ENCODE measurements around the gene CD300LD.
"Not testable (repeated sequence)": the region's sequence is repeated elsewhere in the genome, so short reads cannot be mapped to it uniquely, and the experiment has no call there.

Gene CD300LD

DNA sequence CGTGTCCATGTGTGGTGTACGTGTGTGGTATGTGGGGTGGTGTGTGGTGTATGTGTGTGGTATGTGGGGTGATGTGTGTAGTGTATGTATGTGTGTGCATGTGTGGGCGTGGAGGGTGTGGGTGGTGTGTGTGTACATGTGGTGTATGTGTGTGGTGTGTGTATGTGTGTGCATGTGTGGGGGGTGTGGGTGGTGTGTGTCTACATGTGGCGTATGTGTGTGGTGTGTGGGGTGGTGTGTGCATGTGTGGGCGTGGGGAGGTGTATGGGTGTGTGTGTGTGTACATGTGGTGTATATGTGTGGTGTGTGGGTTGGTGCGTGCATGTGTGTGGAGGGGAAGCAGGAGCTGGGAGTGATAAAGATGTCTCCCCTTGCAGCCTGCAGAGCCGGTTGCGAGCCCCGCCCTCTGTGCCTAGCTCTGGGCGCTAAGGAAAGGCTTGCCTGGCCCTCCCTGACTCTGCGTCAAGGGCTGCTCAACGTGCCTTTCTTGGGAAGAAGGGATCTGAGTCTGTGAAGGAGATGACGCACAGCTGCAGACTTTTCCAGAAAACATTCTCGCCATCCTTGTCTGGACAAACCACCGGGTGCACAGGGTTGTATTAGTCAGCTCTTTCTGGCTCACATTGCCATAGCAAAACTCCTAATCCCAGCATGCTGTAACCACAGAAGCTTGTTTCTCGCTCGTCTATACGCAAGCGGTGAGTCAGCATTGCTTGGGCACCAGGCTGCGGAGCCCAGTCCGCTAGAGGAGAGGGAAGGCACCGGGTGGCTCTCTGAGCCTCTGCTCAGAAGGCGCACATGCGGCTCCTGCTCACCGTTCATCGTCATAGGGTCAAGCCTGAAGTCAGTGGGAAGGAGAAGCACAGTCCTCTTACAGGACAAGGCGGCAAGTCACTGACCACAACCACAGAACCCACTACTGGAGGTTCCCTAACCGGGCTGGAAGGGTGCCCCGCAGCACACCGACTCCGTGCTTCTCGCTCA, 22.8 kb downstream of the CD300LD start:
- no peak for FAIRE-seq

DNA sequence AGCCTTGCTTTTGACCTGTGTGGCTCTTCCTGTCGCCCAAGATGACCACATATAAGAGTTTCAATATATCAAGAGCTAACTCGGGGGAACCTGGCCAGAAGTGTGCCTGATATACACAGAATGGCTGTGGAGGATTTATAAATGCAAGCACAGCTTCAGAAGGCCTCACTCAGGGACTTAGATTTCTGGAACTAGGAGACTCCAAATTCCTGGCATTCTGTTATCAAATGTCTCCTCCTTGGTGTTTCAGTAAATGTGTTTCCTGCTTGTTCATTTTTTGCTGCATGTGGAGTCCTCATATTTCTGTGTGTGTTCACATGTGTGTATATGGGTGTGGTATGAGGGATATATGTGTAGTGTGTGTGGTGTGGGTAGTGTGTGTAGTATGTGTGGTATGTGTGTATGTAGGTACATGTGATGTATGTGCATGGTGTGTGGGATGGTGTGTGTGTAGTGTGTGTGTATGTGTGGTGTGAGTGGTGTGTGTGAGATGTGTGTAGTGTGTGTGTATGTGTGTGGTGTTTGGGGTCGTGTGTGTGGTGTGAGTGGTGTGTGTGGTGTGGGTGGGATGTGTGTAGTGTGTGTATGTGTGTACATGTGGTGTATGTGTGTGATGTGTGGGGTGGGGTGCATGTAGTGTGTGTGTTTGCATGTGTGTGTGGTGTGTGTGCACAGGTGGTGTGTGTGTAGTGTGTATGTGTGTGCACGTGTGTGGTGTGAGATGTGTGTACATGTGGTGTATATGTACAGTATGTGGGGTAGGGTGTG, 23.8 kb downstream of the CD300LD start:
- no peak for FAIRE-seq

DNA sequence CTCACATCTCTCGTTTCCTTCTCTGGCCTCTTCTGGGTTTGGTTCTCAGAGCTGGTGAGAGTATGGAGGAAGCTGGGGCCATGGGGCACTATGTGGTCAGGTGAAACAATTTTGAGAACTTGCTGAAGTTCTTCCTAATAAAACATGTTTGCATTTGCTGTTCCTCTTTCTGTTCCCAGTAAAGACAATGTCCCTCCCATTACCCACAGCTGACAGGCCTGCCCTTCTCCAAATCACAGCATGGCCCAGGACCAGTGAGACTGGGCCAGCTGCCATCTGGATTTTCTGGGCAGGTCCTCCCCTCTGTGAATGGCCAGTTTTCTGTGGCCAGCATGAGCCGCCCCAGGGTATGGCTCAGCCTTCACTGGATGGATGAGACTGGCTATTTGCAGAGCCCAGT, 24.7 kb downstream of the CD300LD start, which contains the start of gene CD300H:
Gene CD300H, minus strand, starts transcription at position 113 of the 400 bp plus-strand sequence.
- FAIRE-seq = no peak

DNA sequence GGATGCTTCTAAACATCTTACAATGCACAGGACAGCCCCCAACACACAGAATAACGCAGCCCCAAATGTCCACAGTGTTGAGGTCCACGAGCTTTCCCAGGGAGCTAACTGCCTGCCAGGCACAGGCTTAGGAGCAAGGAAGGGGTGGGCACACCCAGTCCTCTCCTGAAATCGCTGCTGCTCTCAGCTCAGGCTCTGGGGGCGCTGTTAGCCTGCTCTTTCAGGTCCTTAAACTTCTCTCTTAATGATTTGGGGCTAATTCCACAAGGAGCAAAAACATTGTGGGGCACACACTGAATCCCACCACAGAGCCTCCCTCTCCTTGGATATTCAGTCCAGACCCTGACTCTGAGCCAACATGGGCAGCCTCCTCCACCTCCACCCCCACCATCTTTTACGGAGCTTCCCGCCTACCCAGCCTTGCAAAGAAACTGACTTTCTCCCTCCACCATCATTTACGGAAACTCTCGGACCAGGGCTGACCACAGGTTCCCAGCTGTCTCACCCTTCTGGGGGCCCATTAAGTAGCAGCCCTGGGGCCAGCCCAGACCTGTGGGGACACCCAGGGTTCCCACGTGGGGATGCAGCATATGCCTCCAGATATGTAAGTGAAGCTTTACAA, 25.8 kb downstream of the CD300LD start:
- no peak for FAIRE-seq

DNA sequence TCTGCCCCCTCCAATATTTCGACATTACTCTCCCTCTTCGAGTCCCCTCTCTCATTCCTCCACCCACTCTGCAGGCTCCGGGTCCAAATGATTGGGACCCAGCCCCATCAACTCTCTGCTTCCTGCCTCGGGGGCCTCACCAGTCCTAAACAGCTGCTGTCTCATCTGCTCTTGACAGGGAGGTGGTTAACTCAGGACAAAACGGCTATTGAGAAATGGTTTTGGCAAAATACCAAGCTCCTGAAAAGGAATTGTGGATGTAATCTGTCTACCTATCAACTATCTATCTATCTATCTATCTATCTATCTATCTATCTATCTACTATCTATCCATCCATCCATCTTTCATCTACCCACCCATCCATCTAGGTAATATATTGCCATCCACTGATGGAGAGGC, 27.0 kb downstream of the CD300LD start:
- FAIRE-seq = no peak

DNA sequence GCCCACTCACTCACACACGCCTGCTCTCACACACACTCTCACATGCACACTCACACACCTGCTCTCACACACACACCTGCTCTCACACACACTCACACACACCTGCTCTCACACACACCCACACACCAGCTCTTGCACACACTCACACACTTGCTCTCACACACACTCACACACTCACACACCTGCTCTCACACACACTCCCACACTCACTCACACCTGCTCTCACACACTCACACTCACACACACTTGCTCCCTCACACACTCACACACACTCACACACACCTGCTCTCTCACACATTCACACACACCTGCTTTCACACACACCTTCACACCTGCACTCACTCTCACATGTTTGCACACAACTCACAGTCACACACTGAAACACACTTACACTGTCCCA, 28.7 kb downstream of the CD300LD start:
- FAIRE-seq = no peak

DNA sequence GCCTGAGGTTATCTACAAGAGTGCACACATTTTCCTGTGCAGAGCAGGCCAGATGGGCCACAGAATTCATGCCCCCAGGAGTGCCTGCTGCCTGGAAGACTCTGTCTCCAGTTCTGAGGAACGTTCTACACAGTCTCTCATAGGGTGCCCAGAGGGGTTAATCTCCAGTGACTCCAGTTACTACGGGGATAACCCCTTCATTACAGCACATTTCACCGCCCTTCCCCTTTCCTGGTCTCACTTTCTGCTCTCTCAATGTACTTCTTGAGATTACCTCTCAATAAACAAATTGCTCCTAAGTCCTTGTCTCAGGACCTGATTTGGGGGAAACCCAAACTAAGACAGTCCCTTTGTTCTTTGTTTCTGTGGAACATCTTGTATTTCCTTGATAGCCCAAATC, 30.5 kb downstream of the CD300LD start:
- FAIRE-seq = no peak

DNA sequence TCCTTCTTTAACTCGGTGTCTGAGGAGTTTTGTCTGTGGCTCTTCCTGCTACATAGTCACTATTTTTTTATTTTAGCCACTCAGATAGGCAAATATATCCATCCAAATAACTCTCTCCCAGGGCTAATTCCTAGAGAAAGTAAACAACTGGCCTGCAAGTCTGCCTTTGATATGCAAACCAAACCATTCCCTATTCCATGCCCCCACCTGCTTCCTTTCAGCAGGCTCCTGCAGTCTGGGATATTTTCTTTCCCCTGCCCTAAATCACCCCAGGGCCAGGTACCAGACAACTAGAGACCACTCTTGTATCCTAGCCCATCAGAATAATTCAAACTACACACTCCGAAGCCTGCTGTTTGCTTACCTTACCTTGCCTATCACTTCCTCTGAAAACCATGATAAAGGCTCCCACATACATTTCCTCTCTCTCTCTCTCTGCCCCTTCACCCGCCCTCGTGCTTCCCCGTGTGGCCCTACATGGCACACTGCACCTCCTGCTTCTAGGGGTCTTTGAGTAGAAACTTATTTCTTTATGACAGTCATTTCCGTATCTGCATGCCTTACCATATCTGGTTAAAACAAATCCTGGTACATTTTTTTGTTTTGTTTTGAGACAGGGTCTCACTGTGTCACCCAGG, 33.1 kb downstream of the CD300LD start:
- no peak for FAIRE-seq

DNA sequence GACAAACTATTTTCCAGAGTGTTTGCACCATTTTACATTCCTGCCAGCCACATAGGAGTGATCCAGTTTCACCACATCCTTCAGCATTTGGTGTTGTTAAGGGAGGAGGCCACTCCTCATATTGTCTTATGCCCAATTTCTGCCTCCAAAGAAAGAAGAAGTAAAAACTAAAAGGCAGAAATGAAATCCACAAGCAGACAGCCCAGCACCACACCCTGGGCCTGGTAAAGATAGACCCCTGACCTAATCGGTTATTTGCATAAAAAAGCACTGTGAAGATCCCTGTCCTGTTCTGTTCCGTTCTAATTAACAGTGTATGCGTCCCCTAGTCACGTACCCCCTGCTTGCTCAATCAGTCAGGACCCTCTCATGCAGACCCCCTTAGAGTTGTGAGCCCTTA, 33.7 kb downstream of the CD300LD start:
- not testable (repeated sequence) for FAIRE-seq

DNA sequence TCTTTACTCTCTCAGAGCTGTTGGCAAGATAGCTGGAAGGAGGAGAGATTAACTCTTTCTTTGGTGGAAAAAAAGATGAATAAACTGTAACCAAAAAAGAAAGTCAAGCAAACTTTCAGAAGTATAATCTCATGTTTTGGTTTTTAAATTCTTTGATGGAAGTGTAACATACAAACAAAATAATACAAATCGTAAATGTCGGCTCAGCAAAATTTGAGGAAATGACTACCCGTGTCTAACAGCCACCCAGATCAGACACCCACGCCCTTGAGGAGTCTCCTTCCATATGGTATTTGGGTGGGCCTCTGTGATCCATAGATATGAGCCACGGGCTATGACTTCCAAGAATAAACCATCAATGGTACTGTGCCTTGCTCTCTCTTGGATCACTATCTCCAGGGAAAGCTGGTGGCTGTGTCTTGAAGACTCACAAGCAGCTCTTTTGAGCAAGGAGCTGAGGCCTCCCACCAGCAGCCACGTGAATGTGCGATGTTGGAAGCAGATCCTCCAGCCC, 36.6 kb downstream of the CD300LD start:
- no peak for FAIRE-seq

DNA sequence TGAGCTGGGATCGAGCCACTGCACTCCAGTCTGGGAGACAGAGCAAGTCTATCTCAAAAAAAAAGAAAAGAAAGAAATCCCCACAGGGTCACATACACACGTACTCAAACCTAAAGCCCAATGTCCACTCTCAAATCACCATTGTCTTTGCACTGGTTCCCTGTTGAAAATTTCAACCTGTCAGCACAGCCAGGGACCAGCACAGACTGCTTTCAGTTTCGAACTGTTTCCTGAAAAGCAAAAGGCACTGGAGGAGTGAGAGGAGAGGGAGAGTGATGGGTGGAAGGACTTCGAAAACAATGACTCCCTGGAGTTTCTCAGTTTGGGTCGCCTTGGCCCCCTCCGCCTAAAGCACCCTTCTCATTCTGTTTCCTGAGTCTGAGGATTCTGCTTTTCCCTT, 37.2 kb downstream of the CD300LD start:
- no peak for FAIRE-seq

DNA sequence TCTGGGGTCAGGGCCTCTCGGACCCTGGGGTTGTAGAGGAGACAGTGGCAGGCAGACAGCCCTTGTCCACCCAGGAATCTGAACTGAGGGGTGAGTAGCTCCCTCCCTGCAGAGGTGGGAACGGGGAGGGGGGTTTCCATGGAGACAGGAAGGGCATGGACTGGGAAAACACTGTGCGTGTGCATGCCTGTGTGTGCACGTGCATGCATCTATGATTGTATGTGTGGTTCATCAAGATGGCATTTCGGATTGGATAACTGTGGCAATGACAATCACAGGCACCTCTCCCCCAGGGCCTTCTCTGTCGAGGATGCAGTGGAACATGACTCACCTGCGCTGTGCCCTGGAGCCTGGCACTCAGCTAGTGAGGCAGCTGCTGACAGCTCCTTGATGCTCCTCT, 40.0 kb downstream of the CD300LD start:
- FAIRE-seq = no peak

DNA sequence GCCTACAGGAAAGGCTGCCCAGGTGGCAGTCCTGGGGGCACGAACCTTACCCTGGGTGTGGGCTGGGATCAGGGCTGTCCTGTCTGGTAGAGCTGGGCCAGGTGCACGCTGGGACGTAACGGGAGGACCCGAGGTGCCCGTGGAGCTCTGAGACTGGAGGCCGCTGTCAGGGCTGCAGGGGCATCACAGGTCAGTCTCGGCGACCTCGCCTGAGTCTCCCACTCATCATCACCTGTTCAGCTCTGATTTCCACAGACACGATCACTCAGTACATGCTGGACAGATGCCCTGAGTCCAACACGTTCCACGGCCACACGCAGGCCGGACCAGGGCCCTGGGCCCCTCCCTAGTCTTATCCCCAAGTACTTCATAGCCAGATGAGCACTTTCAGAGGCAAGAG, 41.5 kb downstream of the CD300LD start:
- FAIRE-seq = no peak

DNA sequence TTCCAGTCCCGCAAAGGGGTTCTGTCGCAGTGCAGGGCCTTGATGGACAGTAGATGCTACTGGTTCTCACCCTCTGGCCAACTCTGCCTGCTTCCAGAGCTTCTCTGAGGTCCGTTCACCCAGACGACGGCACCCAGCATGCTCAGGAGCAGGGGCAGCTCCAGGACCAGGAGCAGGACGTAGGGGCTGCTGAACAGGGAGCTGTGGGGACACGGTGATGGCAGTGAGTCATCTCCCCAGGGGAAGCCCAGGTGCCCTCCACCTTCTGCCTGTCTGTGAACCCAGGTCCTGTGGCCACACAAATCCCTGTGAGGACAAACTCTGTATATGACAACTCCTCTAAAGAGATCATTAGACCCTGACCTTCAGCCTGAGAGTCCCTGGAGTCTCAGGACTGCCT, 42.7 kb downstream of the CD300LD start:
- FAIRE-seq = no peak

DNA sequence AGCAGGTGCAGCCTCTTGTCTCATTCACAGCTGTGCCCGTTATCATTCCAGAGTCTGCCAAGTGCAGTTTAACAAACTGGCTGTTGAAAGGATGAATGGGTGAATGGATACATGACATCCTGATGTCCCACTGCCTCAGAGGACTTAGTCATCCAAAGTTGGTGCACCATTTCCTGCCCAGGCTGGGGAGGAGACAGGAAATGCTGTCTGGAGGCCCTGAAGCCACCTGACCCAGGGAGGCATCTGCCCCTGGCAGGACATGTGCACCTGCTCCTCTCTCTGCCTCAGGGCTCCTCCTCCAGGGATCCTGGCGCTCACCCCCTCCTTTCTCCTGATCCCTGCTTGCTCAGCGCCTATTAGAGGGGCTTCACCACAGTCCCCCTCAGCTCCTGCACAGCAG, 44.3 kb downstream of the CD300LD start:
- no peak for FAIRE-seq

DNA sequence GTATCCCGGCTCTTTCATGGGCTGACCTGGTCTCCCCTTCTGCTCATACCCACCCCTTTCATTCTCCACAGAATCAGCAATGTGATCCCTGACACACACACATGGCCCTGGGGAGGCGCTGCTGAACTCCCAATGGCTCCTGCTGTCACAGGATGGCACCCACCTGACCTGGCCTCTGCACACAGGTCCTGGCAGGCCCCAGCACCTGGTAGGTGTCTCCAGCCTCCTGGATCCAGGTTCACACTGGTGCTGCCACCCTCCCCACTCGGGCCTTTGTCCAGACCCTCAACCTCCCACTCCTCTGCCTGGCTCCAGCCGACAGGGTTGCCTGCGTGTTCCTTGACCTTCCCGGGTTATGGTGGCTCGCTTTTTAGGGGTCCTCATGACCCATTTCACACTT, 44.8 kb downstream of the CD300LD start:
- FAIRE-seq = no peak

DNA sequence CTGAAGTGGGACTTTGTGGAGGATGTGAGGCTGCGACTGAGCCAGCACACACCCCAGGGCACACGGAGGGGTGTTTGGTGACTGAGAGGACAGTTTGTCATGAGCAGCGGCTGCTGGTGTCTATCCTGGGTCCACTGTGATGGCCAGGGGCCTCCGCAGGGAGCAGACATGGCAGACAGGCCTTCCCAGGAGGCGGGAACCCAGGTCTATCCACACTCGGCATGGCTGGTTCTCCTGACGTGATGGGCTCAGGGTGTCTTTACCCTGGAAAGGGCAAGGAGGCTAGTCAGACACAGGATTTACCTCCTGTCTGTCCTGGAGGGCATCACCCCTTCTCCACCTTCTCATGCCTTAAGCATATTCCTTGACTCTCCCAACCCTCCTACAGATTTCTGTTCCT, 45.5 kb downstream of the CD300LD start:
- no peak for FAIRE-seq

DNA sequence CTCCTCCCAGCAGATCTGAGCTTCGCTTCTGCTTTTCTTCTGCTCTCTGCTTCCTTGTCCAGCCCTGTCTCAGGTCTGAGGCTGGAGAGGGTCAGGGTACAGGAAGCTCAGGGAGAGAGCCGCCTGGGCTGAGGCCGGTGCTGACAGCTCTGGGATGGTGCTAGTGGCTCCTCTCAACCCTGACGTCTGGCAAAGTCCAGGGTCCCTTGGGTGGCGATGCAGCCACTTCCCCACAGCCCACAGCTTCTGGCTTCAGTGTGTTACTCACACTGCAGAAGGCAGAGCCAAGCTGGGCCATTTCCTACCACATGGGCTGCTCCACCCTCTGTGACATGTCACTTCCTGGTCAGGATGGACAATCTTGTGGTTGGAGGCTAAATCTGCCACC, 46.2 kb downstream of the CD300LD start, which contains the start of gene CD300C:
Gene CD300C, minus strand, starts transcription at position 273 of the 388 bp plus-strand sequence. CDS start 333 bp downstream, outside the sequence.
- no peak for FAIRE-seq

DNA sequence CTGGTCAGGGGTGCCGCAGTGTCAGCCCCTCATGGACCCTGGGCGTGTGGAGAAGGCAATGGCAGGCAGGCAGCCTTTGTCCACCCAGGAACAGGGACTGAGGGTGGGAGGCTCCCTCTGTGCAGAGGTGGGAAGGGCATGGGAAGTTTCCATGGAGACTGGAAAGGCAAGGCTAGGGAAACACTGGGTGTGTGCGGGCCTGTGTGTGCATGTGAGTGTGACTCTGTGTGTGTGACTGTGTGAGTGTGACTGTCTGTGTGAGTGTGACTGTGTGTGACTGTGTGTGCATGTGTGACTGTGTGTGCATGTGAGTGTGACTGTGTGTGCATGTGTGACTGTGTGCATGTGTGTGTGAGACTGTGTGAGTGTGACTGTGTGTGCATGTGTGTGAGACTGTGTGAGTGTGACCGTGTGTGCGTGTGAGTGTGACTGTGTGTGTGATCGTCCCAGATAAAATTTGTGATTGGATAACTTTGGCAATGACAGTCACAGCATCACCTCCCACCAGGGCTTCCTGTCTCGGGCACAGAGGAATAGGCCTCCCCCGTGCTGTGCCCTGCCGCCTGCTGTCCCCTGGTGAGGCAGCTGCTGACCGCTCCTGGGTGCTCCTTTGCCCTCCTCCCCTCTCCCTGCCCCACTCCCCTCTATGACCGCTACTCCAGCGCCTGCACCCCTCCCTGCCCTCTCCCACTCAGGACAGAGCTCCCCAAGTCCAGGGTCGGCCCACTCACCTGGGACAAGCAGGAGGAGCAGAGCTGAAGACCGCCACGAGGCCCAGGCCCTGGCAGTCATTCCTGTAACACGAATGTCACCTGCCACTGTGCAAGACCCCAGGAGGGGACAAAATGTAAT, 46.9 kb downstream of the CD300LD start:
- no peak for FAIRE-seq

DNA sequence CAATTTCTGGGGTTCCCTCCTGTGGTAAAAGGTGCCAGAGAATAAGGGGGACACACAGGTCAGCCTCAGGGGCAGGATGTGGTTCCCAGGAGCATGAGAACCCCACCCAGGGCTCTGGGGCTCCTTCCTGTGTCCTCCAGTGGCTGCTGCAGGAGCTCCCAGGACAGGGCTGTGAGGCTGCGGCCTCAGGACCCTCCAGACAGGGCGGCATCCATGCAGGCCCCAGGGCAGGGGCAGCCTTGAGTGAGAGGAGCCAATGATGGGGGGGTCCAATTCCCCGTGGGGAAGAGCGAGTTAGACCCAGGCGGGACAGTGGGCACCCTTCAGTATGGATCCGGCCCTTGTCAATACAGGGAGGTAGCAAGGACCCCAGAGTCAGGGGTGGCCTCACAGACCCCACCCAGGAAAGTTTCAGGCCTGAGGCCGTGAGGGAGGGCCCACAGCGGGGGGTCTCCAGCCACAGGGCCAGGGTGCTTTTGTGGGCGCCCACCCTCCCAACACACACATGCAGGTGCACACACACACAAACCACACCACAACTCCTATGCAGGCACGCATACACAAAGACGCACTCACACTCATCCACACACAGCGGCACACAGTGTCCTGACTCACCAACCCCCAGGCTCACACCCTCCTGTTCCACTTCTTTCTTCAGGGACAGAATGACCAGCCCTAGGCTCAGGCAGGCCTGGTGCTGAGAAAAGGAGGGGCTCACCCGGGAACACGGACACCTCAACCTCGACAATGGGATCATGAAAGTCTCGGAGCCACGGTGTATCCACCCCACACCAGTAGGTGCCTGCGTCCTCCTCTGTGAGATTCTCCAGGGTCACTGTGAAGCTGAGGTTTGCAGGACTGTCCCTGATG, 48.0 kb downstream of the CD300LD start:
- no peak for FAIRE-seq

Data from endometrium (tissue), 2 donors.